Mucosa of stomach (tissue), 1 donor: Measurements from ENCODE around the gene PHACTR2.

ENCODE experiments used
- H3K27me3 ChIP-seq: one replicate; pipeline ENCODE4 v1.7.0; 2013; ENCODE audit warnings: mild to moderate bottlenecking, low read length; ENCODE audit not compliant: control insufficient read depth, insufficient read depth
- H3K36me3 ChIP-seq: one replicate; pipeline ENCODE4 v1.7.0; 2013; ENCODE audit warnings: low read length; ENCODE audit not compliant: control insufficient read depth, insufficient read depth
- H3K4me1 ChIP-seq: one replicate; pipeline ENCODE4 v1.7.0; 2013; ENCODE audit warnings: mild to moderate bottlenecking, low read length; ENCODE audit not compliant: control insufficient read depth, insufficient read depth
- H3K4me3 ChIP-seq: one replicate; pipeline ENCODE4 v1.7.0; 2013; ENCODE audit warnings: low read length
- H3K9ac ChIP-seq: one replicate; pipeline ENCODE4 v1.7.0; 2013; ENCODE audit warnings: mild to moderate bottlenecking, low read length, moderate library complexity
- H3K9me3 ChIP-seq: one replicate; pipeline ENCODE4 v1.7.0; 2013; ENCODE audit warnings: mild to moderate bottlenecking, low read length, moderate library complexity; ENCODE audit not compliant: control insufficient read depth
- donor health status: Pancreatic carcinoma.

The PHACTR2 gene

DNA sequence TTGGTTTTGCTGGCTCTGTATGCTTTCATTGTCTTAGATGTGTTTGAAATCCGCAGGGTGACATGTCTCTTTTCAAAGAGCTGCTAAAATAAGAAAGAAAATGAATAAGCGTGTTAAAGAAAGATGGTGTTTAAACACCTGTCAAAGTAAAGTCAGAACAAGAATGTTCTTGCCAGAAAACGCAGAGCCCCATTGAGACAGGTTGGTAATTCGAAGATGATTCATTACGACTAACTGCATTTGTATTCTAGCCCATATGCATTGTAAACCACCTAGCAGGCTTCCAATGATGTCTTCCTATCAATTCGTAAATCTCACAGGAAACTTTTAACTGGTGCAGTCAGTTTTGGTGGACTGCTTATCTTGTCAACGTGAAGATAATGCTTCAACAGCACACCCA is 16.8 kb downstream of the PHACTR2 start:
- Histone ChIP-seq H3K9me3 (no peaks in the 10 kb centered on the region), H3K36me3 (no peaks in the 10 kb centered on the region), H3K4me3 (no peak overlapping the region), H3K4me1 (peaks cover 40% of the 10 kb centered on the region), H3K9ac (no peak overlapping the region), H3K27me3 (no peaks in the 10 kb centered on the region)

DNA sequence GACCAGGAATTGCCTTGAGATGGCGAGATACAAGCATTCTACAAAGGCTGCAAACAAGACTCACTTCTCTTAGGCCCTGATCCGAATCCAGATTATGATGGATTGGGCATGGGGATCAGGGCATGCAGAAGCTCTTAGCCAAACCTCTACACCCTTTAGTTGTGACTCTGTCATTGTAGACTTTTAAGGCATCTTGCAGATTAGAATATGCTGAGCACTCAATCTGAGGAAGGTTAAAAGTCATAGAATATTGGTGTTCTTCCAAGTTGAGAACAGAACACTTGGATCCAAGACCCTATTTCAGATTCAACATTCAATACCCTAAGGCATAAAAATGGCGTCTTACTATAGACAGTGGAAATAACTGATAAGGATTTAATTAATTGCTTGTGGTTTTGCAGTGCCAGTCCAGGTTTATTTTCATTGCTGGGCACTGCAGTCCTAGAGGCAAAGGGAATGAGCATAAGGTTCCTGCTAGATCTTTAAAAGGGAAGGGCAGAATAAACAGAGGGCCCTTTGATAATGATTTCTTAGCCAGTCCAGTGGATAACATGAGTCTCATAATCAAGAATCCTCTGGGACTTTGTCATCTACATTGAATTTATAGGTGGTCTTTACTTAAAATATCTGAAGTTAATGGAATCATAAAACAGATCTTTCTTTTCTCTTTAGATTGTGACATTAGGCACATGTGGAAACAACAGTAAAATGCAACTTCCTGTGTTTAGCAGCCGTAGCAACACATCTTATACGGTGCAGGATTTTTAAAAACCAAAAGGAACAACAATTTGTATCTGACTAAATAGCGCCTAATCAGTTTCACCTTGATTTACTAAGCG is 17.6 kb downstream of the PHACTR2 start:
- Histone ChIP-seq H3K4me1 (peaks cover 40% of the 10 kb centered on the region), H3K36me3 (no peaks in the 10 kb centered on the region), H3K9me3 (no peaks in the 10 kb centered on the region), H3K9ac (no peak overlapping the region), H3K27me3 (no peaks in the 10 kb centered on the region), H3K4me3 (no peak overlapping the region)

DNA sequence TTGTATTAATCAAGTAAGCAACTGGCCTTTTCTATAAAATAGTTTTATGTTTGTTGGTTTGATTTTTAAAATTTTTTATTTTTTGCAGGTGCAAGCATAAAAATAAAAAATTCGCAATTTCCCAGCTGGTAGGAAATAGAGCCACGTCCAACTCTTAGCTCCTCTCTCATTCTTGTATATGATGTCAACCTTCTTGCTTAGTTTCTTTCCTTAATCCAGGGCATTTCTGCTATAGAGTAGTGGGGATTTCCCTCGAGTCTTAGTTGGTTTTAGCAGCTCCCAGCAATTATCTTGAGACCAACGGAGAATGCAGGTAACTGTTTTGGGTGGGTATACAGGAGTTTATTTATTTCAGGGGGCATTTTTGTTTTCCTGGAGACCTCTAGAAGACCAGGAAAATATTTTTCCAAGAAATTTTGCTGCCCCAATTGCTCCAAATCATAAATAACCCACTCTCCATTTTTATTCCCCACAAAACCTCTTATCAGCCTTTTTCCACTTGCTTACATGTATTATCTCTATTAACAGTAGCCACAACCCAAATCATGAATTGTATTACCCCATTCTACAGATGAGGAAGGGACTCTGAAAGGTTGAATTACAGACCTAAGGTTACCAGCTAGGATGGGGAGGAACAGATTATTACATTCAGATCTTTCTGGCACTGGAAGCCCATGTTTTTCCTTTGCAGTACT is 18.4 kb downstream of the PHACTR2 start:
- Histone ChIP-seq H3K9me3 (no peaks in the 10 kb centered on the region), H3K4me3 (peak overlapping the region; percentile 6), H3K9ac (no peak overlapping the region), H3K4me1 (peaks cover 44% of the 10 kb centered on the region), H3K27me3 (no peaks in the 10 kb centered on the region), H3K36me3 (no peaks in the 10 kb centered on the region)

DNA sequence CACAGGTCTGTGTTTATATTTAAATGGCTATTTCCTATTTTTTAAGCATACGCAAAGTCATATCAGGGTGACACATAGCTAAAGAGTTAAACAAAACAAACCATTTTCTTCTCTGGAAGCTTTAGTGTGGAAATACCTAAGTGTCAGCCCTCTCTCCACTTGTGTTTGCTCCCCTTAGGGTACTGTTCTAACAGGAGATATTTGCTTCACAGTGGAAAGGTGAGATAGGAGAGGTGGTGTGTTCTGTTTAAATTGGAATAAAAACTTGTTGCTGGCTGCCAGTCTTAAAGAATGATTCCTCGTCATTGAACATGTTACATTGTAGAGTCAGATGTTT is 18.9 kb downstream of the PHACTR2 start:
- no peak overlapping the region for H3K9ac ChIP-seq
- no peaks in the 10 kb centered on the region for H3K36me3 ChIP-seq
- H3K9me3 ChIP-seq, result no peaks in the 10 kb centered on the region
- peak overlapping the region; percentile 6 for H3K4me3 ChIP-seq
- no peaks in the 10 kb centered on the region for H3K27me3 ChIP-seq
- peaks cover 39% of the 10 kb centered on the region for H3K4me1 ChIP-seq

DNA sequence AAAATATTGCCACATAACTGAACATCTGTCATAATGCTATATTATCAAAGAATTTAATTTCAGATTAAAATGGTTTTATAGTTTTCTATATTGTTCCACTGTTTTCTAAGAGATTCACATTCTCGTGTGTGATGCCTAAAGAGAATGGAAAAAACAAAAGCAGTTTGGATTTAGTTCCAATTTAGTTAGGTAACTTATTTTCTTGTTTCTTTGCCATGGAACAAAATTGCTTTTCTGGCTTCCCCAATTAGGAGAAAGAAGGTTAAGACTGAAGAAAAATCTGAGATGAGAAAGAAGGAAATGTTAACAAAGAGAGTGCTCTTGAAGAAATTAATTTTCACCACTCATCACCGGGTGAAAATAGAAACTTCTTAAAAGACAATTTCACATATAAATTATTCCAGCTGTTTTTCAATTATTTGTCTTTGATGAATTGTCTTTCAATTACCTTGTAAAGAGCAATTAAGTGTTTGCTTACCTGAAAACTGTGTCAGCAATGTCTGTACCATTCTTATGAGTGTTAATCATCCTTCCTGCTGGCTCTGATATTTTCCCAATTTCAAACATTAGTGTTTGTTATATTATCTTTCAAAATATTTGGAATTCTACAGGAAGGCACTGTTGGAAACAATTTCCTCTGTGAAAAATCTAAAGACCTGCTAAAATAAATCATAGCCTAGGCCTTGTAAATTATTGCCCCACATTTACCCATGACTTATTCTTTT is 19.5 kb downstream of the PHACTR2 start:
- Histone ChIP-seq H3K4me3 (no peak overlapping the region), H3K4me1 (peaks cover 33% of the 10 kb centered on the region), H3K9ac (no peak overlapping the region), H3K27me3 (no peaks in the 10 kb centered on the region), H3K9me3 (no peaks in the 10 kb centered on the region), H3K36me3 (no peaks in the 10 kb centered on the region)

DNA sequence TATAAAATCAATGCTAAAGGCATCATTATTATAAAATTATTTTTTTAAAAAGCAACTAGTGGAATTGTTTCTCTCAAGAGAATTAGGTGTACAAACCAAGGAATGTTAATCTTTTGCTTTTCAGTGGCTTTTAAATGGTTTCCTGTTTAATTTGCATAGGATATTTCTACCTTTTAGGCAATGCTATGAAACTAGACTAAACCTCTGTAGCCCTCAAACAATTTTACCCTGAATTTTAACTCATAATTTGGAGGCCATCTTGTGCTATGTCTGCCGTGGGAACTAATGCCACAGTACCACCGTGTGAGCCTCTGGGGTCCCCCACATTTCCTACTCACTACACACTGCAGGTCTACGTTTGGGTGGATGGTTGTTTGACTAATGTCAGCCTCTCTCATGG is 20.6 kb downstream of the PHACTR2 start:
- Histone ChIP-seq H3K27me3 (no peaks in the 10 kb centered on the region), H3K4me1 (peaks cover 26% of the 10 kb centered on the region)

DNA sequence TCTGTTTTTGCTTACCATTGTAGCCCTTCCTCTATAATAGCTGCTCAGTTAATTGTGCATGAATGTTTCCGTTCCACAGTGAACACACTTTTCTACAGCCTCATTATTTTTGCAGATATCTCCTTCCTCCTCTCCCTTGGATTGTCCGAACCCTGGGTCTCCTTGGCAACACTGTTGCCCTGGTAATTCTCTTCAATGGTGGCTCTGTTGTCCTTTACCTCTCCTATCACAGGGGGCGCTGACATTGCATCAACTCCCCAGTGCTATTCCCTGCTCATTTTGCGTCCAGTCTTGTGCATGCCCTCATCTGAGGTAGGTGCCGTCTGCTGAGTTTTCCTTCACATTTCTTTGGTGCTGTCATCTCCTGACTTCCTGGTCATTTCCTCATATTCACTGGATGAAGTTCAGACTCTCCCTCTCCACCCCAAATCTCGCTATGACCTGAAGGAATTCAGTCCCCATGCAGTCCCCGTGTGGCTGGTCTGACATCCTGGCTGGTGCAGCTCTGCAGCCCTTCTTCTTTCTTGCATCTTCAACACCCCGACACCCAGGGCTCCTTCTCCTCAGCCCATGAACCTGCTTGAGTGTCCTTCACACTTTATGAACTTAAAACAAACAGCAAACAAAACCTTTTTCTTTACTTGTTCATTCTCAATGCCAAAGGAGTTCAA is 21.1 kb downstream of the PHACTR2 start:
- Histone ChIP-seq H3K9ac (no peak overlapping the region), H3K4me1 (peaks cover 26% of the 10 kb centered on the region), H3K4me3 (no peak overlapping the region), H3K27me3 (no peaks in the 10 kb centered on the region), H3K36me3 (no peaks in the 10 kb centered on the region), H3K9me3 (no peaks in the 10 kb centered on the region)

More for the DNA sequence above, 20.6 kb downstream of the PHACTR2 start:
- H3K9ac ChIP-seq, result no peak overlapping the region
- H3K36me3 ChIP-seq, result no peaks in the 10 kb centered on the region
- no peaks in the 10 kb centered on the region for H3K9me3 ChIP-seq
- no peak overlapping the region for H3K4me3 ChIP-seq

DNA sequence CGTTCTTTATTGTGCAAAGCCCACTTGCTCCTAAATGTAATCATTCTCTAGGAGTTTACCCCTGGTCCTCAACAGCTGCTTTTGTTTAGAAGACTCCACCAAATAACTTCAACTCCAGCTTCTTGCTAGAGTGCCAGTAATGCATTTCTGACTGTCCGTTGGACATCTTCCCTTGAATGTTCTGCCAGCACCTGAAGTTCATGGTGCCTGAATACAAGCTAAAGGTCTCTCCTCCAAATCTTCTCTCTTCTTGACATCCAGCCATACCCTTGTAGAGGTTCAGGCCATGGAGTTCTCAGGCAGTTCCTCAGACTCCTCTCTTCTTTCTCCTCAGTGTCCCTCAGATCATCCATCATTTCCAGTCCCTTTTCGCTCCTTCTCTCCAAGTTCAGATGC is 21.7 kb downstream of the PHACTR2 start:
- Histone ChIP-seq H3K36me3 (no peaks in the 10 kb centered on the region), H3K9ac (no peak overlapping the region), H3K4me3 (no peak overlapping the region), H3K9me3 (no peaks in the 10 kb centered on the region), H3K4me1 (peaks cover 26% of the 10 kb centered on the region), H3K27me3 (no peaks in the 10 kb centered on the region)

DNA sequence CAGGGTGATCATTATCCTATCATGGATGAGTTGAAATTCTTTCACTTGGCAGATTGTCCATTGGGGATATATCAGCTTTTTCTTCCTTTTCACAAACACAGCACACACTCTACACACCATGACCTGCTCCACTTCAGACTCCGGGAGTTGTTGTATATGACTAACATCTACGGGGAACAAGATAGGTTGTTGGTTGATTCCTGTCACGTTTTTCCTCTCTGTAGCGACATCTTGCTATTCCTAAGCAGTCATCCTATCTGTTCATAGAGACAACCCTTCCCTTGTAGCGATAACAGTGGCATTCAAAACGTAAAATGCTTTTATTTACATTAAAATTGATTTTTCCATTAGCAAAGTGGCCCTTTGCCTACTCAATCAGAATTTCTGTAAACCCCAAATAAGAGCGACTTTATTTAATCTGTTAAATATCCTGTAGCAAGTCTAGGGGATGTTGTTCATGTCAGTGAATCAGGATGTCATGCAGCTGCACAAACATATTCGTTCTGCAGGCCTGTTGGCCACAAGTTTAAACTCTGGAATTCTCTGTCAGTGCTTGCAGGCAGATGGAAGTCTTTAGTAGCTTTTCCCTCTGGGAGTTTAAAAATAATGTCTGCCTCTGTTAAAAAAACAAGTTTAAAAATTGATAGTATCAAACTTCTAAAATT is 23.1 kb downstream of the PHACTR2 start:
- Histone ChIP-seq H3K4me3 (no peak overlapping the region), H3K4me1 (peaks cover 21% of the 10 kb centered on the region), H3K36me3 (no peaks in the 10 kb centered on the region), H3K9ac (no peak overlapping the region), H3K27me3 (no peaks in the 10 kb centered on the region), H3K9me3 (no peaks in the 10 kb centered on the region)

DNA sequence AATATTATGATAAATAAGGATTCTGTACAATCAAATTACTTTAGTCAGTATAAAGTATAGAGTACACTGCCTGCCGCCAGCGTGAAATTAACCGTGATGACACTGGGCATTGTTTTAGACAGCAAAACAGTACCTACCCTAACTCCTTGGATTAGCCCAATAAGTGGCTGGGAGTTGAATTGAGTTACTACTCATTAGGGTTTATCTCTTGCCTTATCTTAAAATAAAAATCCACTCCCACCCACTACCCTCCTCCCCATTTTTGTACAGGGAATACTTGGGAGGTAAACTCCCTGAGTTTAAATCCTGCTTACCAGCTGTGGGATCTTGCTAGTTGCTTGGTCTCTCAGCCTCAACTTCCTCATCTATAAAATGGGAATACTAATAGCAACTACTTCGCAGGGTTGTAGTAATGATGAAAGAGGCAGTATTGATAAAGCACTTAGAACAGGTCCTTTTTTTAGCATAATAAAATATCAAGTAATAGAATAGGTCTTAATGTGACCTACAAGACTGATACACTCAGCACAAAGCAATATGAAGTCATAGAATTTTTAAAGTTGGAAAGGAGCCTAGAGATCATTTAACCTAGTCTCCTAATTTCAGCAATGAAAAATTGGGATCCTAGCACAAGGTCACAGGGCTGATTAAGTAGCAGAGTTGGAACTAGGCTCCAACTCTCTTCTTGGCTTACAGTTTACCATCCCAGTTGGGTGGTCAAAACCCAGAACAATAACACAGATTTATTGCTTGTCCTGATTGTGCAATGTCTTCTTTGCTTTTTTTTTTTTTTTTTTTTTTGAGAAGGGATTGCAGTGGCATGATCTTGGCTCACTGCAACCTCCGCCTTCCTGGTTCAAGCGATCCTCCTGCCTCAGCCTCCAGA is 23.8 kb downstream of the PHACTR2 start:
- H3K9me3 ChIP-seq, result no peaks in the 10 kb centered on the region
- H3K27me3 ChIP-seq, result no peaks in the 10 kb centered on the region
- H3K4me1 ChIP-seq, result peaks cover 21% of the 10 kb centered on the region
- no peaks in the 10 kb centered on the region for H3K36me3 ChIP-seq
- no peak overlapping the region for H3K9ac ChIP-seq
- no peak overlapping the region for H3K4me3 ChIP-seq

DNA sequence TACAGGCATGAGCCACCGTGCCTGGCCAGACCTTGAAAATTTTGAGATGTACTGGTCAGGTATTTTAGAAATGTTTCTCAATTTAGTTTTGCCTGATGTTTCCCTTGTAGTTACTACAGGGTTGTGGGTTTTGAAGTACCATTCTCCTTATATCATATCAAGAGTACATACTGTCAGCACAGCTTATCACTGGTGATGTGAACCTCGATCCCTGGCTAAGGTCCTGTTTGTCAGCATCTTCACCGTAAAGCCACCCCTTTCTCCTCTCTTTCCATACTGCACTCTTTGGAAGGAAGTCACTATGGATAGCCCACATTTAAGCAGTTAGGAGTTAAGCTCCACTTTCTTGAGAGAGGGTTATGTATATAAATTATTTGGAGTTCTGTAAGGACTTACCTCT is 27.8 kb downstream of the PHACTR2 start:
- H3K4me3 ChIP-seq, result no peak overlapping the region
- peaks cover 19% of the 10 kb centered on the region for H3K4me1 ChIP-seq
- H3K27me3 ChIP-seq, result no peaks in the 10 kb centered on the region
- no peaks in the 10 kb centered on the region for H3K9me3 ChIP-seq
- H3K36me3 ChIP-seq, result no peaks in the 10 kb centered on the region
- no peak overlapping the region for H3K9ac ChIP-seq
